HG02678 (cell line): ENCODE data around the gene PTCD3.

Source experiments
- ATAC-seq: cut with Tn5 transposase; IDR thresholded peaks from one replicate; pipeline ENCODE4 v1.9.1; 2021; ENCODE audit warnings: mild to moderate bottlenecking, moderate library complexity; ENCODE audit not compliant: unreplicated experiment

Gene PTCD3

DNA sequence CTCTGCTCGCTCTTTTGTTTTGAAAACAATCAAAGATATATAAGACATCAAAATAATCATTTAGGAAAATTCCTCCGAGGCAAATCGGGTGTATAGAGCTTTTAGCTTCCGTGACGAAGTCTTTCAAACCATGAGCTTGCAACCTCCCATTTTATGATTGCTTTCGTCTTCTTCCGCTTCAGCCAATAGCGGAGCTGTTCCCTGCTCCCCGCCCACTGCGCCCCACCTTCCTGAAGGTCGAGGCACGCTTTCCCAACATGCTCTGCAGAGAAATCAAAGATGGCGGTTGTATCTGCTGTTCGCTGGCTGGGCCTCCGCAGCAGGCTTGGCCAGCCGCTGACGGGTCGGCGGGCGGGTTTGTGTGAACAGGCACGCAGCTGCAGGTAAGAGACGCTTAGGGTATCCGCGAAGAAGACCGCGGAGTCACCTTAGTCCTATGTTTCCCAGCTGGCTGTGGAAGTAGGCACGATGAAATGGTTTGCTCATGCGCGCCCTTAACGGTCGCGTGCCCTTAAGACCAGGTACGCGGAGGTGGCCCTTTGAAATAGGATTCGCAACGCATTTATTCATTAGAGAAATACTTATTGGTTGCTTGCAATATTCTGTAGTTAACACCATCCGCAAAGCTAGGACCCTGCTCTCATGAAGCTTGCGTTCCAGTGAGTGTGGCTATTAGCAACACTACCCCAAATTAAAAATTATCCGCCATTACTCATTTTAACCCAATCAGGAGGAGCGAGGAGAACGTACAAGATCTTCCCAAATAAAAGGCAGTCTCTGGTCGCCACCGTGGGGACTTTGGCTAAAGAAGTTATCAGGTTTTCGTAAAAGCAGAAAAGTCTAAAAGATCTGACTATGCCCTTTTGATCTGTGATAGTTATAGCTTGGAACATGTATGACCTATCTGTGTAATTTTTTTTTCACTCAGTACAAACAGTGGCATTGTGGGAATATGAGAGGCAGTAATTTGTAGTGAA lies at the start of gene PTCD3:
Gene PTCD3, plus strand, starts transcription at position 267 of the 977 bp plus-strand sequence. Its CDS starts 13 bp downstream, at position 280.
- peak; percentile 90 for ATAC-seq

DNA sequence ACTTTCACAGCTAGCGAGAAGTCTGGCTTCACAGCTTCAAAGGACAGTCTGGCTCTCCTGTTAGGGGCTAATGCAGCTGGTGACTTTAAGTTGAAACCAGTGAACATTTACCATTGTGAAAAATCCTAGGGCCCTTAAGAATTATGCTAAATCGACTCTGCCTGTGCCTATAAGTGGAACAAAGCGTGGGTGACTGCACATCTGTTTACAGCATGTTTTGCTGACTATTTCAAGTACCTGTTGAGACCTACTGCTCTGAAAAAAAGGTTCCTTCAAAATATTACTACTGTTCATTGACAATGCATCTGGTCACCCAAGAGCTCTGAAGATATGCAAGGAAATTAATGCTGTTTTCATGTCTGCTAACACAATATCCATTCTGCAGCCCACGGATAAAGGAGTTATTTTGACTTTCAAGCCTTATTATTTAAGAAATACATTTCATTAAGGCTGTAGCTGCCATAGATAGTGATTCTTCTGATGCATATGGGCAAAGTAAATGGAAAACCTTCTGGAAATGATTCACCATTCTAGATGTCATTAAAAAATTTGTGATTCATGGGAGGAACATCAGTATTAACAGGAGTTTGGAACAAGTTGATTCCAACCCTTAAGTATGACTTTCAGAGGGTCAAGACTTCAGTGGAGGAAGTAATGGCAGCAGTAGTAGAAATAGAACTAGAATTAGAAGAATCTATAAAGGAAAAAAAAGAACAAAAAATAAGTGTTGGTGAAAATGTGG lies 49.3 kb upstream of the PTCD3 start:
- ATAC-seq, result no peak

DNA sequence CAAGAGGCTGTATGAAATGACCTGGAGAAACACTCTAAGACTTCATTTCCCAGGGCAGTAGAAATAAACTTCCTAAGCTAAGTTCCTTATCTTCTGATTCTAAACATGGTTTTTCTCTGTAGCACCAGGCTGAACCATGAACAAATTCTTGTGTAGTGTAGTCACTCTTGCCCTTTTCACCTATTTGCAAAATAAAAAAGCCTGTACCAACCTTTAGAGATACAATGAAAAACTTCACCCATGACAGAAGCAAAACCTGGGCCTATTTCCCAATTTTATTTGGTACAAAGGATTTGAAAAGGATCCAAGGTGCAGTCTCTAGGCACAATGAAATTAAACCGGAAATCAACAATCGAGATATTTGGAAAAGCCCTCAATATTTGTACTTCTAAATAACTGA lies 44.0 kb upstream of the PTCD3 start:
- ATAC-seq, result no peak

DNA sequence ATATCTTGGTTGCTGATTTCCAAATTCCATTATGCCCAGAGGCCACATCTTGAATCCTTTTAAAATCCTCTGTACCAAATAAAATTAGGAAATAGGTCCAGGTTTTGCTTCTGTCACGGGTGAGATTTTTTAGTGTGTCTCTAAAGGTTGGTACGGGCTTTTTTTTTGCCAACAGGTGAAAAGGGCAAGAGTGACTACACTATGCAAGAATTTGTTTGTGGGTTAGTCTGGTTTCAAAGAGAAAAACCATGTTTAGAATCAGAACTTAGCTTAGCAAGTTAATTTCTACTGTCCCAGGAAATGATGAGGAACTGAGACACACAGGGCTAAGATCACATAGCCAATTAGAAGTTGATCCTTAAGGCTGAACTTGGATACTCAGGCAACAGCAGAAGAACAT lies 42.0 kb upstream of the PTCD3 start:
- ATAC-seq, result no peak

DNA sequence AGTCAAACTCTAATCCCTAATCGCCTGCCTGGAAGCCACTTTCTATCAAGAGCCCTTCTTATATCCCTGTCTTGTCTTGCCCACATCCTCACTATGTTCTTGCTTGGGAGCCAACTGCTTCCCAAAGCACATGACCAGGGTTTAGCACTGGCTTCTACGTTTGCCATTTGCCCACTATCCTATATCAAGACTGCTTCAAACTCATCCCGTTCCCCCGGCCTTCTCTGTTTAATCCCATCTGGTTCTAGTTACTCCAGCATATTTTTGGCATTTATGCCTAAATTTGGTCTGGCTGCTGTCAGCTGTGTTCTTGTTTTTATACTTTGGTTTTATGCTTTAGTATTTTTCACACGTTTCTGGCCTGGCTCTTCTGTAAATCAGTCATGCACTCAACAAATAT lies 40.5 kb upstream of the PTCD3 start:
- ATAC-seq, result no peak

DNA sequence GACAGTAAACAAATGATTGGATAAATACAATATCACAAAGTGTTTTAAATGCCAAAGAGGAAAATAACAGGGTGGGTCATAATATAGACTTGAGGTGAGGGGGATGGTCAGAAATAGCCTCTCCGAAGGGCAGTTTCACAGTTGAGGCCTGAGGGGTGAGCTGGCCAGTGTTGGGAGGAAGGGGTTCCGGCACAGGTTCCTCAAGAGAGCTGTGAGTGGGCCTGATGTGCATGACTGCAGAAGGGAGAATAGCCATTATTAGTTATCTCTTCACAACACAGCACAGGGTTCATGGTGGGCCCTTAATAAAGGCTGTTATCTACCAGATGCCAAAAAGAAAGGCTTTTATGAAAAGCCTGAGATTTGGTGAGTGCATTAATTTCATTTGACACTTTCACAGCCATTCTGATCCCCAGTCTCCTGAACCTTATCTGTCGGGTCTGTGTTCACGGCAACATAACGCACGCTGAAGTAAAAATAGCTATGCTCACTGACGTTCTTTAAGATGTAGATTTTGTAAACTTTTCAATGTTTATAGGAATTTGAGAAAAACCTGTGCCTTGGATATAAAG lies 39.9 kb upstream of the PTCD3 start:
- no peak for ATAC-seq

DNA sequence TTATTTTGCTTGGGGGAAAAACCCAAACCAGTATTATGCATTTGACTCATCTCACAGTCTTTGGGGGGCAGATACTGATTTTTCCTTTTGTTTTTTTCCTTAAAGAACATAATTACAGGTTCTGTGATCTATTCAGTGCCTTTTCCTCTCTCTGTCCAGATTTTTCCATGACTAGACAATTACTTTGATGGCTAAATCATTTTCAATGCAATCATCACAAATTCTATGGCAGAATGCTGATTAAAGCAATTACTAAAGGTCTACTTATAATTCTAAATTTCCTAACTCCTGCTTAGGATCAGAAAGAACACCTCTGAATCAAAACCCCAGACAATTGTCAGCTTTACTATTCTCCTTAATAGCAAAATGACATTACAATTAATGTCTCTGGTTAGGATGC lies 39.1 kb upstream of the PTCD3 start:
- ATAC-seq, result no peak

DNA sequence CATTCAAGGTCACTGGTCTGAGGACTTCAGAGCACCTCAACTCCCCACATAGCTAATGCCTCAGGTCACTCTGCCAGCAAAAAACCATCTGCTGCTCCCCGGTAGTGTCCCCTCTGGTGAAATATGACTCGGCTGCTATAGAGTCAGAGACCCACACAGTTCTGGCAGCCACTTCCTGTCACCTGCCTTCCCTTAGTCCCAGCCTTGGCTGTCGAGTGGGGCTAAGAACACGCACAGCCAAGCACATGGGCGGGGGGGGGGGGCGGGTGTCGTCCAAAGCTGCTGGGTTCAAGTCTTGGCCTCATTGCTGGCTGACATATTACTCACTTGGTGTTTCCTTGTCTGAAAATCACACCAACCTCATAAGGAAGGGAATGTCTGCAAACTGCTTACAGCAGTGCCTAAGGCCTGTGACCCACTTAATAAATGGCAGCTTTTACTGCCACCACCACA lies 37.9 kb upstream of the PTCD3 start:
- peak; percentile 67 for ATAC-seq

DNA sequence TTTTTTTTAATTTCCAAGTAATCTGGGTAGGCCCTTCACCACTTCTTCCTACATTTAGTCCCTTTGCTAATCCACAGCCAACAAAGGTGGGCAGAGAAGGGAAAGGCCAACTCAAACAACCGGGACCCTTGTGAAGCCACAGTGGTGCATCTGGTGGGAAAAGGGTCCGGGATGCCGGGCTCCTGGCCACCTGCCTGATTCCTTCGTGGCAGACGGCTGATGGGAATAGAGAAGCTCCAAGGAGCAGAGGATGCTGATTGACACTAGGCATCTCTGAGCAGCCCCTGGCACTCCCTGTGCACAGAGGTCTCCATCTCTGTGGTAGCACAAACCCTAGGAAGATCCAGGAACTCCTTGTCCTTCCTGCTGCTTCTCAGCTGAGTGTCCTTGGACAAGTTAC lies 37.4 kb upstream of the PTCD3 start:
- no peak for ATAC-seq

DNA sequence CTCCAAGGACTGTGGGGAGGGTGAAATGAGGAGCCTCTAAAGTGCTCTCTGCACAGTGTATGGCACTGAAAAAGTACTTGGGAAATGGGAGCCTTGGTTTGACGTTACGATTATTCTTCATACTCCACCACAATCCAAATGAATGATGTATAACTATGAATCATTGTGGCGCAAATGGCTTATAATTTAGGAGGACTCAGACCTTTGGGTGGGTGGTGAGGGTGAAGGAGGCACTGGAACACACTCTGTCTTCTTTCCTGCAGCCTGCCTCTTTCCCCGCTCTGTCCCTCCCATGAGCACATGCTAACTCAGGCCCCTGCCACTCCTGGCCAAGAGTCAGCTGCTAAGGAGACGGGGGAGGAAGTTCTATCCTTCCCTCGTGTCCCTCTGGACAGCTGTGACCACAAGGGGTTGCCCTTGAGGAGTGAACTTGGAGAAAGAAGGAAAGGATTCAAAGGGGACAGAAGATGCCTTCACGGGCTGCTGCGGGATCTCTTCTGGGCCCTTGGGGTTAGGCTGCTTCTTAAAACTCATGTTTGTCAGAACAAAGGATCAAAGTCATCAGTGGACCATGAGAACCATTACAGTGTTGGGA lies 36.8 kb upstream of the PTCD3 start:
- ATAC-seq, result no peak

DNA sequence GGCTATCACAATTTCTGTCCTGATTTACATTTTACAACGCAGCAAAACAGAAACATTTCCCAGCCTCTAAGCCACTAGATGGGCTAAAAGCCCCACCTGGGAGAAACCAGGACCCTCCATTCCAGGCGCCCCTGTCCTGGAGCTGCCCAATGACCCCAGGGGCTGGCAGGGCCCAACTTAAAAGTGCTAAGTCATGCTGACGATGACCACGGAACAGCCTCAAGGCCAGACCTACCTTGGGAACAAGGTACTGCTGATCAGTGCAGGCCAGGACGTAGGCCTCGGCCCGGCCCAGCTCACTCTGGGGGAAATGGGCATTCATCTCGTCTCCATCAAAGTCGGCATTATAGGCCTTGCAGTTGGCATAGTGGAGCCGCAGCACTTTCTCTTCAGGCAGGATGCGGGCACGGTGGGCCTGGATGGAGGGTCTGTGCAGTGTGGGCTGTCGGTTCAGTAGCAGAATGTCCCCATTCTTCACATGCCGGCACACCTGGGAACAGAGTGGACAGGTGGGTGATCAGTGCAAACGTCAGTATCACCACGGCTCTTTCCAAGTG lies 36.2 kb upstream of the PTCD3 start:
- ATAC-seq, result no peak

DNA sequence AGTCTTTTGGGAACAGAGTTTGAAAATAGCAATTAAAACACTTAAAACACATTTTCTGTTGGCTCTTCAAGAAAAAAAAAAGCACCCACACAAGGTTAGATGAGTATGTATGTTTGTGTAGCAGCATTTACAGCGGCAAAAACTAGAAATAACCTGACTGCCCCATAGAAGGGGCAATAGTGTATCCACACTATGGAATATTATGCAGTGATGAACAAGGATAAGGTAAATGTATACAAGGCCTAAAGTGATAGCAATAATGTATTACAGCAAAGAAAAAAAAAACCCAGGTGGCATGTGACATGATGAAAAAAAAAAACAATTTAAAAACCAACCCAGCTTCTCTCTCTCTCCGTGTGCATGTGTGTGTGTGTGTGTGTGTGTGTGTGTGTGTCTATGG lies 35.2 kb upstream of the PTCD3 start:
- ATAC-seq, result no peak

DNA sequence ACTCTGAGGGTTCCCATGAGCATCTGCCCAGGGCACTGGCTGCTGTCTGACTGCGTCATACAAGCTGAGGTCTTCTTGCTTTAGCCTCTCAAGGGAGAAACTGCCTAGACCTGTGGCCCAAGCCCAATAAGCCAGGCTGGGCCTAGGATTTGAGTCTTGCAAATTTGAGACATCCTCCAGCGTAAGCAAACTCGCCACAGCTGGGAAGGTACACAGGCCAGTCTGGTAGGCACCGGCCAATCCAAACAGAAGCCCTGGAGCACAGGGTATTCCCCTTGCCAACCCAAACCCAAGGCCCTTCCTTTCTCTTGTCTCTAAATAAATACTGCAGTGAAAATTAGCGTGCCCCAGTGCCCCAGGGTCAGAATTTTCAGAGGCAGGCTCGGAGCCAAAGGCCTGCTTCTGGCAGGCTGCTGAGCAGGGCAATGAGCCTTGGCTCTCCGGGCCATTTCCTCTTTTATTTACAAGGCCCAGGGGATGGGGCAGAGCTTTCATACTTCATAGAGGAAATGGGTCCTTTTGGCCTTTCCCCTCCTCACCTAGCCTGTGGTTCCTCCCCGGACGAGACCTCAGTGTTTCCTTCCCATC lies 33.7 kb upstream of the PTCD3 start:
- ATAC-seq, result peak; percentile 71

DNA sequence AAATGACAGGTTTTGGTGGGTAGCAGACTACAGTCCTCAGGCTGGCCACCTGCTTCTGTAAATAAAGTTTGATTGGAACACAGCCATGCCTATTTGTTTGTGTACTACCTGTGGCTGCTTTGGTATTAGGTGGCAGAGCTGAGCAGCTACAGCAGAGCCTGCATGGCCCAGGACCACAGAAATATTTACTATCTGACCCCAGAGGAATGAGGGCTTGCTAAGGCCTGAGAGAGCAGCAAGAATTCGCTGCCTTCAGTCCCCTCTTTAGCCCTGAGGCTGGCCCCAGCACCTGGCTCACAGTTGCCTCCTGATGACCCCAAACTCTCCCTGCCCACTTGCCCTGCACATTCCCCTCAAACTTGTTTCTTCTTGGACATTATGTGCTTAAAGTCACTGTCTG lies 32.8 kb upstream of the PTCD3 start:
- ATAC-seq, result no peak

DNA sequence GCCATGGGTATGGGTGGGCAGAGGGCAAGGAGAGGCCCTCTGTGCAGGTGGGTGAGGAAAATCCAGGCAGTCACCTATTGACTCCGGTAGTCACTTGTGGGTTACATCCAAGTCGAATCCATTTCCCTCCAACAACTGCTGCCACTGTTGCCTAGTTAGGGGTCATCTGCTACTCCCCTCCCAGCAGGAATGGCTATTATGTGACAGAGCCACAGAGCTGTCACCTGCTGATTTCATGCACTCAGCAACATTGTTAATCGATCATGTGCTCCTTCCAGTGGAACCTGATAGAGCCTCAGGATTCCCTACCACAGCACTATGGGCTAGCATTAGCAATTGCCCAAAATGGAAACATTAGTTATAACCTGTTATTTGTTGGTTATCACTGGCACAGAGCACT lies 31.8 kb upstream of the PTCD3 start:
- ATAC-seq, result no peak

DNA sequence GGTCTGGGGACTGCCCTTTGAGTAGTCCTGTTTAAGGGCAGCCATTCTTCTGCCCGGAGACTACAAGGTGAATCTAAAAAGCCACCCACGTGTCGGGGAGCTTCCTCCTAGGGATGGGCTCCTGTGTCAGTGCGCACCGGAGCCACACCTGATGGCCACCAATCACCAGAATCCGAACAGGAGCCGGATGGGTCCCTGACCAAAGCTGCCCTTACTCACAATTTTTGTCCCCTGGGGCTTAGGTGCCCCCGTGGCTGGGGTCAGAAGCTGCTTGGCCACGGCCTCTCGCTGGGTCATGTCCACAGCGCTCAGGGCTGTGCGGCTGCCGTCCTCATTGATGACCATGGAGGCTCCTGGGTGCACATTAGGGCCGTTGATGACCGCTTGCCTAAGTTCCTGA lies 31.2 kb upstream of the PTCD3 start:
- ATAC-seq, result no peak

DNA sequence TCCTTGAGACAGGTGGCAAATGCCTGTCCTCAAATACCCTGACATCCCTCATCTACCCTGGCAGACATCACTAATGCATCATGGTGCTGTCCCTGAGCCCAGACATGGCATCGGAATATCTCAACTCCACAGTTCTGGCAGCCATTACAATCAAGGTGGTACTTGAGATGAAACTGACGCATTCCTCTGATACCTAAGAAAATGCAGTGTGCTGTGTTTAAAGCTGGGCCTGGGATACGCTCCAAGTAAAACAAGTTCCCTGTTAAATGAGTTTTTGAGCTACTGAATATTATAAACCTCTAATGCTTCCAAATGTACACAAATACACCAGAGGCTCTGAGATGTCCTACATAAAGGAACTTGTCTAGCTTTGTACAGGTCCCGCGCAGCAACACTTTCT lies 30.1 kb upstream of the PTCD3 start:
- no peak for ATAC-seq

DNA sequence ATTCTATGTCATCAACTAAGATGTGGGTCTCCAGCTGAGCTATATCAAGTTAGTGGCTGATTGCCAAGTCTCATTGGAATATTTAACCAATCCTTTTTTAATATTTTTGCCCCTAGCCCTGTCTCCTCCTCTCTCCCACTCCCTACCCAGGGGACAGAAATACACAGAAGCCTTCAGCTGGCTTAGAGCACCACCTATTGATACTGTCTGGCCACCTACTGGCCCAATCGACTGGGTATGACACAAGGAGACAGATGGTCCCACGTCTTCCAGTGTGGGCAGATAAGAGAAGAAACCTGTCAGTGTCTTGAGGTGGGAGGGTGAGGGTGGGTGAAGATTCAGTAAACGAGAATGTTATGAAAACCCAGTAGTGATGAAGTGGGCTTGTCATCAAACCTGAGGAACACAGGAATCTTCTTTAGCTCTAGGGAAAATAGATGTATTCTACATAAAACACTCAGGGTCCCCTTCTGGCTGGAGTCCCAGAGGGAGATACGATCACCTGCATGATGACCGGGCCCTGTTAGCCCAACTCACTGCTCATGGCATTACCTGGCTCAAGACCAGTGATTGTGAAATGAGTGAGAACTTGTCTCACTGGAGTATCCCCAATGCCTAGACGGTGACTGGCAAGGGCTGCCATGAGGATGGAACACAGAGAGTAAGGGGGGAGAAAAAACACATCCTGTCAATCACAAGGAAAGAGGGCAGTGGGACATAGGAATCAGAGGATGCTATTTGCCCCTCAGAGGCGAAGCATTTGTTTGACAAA lies 27.1 kb upstream of the PTCD3 start:
- ATAC-seq, result no peak

DNA sequence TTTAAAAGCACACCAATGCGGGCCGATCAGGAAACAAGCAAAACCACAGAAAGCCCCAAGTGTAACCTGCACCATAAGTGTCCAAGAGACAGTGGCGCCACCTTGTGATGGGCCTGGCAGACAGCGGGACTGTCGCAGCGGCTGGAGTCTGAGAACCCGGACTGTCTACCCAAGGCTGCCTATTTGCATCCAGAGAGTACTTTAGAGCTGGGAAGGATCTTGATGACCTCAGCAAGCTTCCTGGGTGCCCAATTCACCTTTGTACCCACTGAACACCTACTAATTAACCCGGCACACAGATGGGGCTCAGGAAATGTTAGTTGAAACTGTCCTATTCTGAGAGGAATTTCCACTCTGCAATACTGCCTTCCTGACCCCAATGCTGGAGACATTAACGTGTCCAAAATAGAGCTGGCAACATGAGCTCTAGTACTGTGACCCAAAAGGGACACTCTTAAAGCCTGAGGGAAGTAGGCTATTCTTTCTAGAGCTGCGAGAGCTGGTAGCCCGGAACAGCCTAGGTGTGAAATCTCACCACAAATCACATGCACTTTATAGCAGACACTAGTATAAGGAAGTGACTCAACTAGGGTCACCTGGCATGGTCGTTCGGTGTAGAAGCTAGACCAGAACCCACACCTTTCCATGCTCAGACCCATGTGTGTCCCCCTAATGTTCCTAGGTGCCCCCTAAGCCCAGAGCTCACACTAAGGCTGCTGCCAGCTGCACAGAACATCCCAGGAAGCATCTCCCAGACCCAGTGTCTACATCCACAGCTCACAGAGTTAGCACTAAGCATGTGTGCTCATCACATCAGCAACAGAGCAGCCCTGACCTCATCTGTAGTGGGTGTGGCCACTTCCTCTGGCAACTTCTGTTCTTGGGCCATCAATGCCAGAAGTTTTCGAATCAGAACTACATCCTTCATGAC lies 25.8 kb upstream of the PTCD3 start:
- ATAC-seq, result peak; percentile 86
